Kidney epithelial cell (primary cell): ENCODE data around the gene WFDC10A. TPM values are rescaled to one million over a fixed set of nuclear protein-coding genes. Genes with fewer than 3 reads are reported as not detected.

ENCODE experiments used
- DNase-seq: peaks from one replicate; pipeline ENCODE4 v3.0.0-alpha.2; 2010; ENCODE audit warnings: low read depth
- H3K27me3 ChIP-seq: 2 replicates; pipeline ENCODE4 v1.6.0; 2011; ENCODE audit warnings: low read length; ENCODE audit not compliant: control insufficient read depth, insufficient read depth
- H3K36me3 ChIP-seq: 2 replicates; pipeline ENCODE4 v1.5.1; 2011; ENCODE audit warnings: low read length; ENCODE audit not compliant: control insufficient read depth, insufficient read depth
- H3K4me3 ChIP-seq: 2 replicates; pipeline ENCODE4 v1.5.1; 2011; ENCODE audit warnings: low read depth, mild to moderate bottlenecking, control low read depth, low read length
- CTCF ChIP-seq: IDR thresholded peaks from 2 replicates; pipeline ENCODE4 v1.5.1; 2011; ENCODE audit warnings: mild to moderate bottlenecking, moderate library complexity, low read length, control low read depth, inconsistent platforms; ENCODE audit not compliant: insufficient read depth, poor library complexity, severe bottlenecking
- total RNA-seq: library from RNA; depleted of rRNA; stranded (reverse); fragments of >200 nt; gene quantifications from 2 replicates; pipeline ENCODE4 v1.2.3, GENCODE V29; 2015

Gene WFDC10A
- total RNA-seq, 1 donor from 2014 or later = not detected

GRCh38 chr20:45617591-45617990 is 11.9 kb upstream of the WFDC10A start:
- no peaks in the 10 kb centered on the region for H3K36me3 ChIP-seq
- H3K27me3 ChIP-seq = no peaks in the 10 kb centered on the region
- no peak for TF ChIP-seq CTCF
- H3K4me3 ChIP-seq = no peak overlapping the region
- DNase-seq = no peak

GRCh38 chr20:45621593-45621992 is 7.9 kb upstream of the WFDC10A start:
- no peaks in the 10 kb centered on the region for H3K27me3 ChIP-seq
- no peak for TF ChIP-seq CTCF
- no peak for DNase-seq
- no peaks in the 10 kb centered on the region for H3K36me3 ChIP-seq
- H3K4me3 ChIP-seq = no peak overlapping the region

GRCh38 chr20:45626540-45626939 is 3.0 kb upstream of the WFDC10A start:
- Histone ChIP-seq H3K36me3 (no peaks in the 10 kb centered on the region), H3K4me3 (no peak overlapping the region), H3K27me3 (no peaks in the 10 kb centered on the region)
- DNase-seq = no peak
- TF ChIP-seq CTCF = no peak

- H3K4me3 ChIP-seq = no peak overlapping the region
- H3K27me3 ChIP-seq = no peaks in the 10 kb centered on the region
- no peaks in the 10 kb centered on the region for H3K36me3 ChIP-seq
- no peak for DNase-seq
- TF ChIP-seq CTCF = no peak
Measured at GRCh38 chr20:45630371-45630770, 832 bp downstream of the WFDC10A start.

GRCh38 chr20:45631184-45631583 is 1.6 kb downstream of the WFDC10A start, which contains the start of gene WFDC9:
WFDC9 (minus strand) TSS chr20:45631284; CDS start chr20:45610181, 21,103 bp downstream.
- Histone ChIP-seq H3K4me3 (no peak within 1 kb of the TSS), H3K36me3 (no peaks in the 10 kb centered on the region), H3K27me3 (no peaks in the 10 kb centered on the region)
- no peak for TF ChIP-seq CTCF
- DNase-seq = no peak

GRCh38 chr20:45636513-45636912 is 7.0 kb downstream of the WFDC10A start:
- H3K27me3 ChIP-seq = no peaks in the 10 kb centered on the region
- no peak for DNase-seq
- TF ChIP-seq CTCF = no peak
- no peaks in the 10 kb centered on the region for H3K36me3 ChIP-seq
- H3K4me3 ChIP-seq = no peak overlapping the region
